HG03469 (cell line): ENCODE results near the gene CCDC154.
"Not testable (repeated sequence)": the region's sequence is repeated elsewhere in the genome, so short reads cannot be mapped to it uniquely, and the experiment has no call there.

Source experiments
- ATAC-seq: cut with Tn5 transposase; IDR thresholded peaks from one replicate; pipeline ENCODE4 v1.9.1; 2021; ENCODE audit warnings: mild to moderate bottlenecking, moderate library complexity, moderate number of reproducible peaks; ENCODE audit not compliant: unreplicated experiment

The CCDC154 gene

DNA sequence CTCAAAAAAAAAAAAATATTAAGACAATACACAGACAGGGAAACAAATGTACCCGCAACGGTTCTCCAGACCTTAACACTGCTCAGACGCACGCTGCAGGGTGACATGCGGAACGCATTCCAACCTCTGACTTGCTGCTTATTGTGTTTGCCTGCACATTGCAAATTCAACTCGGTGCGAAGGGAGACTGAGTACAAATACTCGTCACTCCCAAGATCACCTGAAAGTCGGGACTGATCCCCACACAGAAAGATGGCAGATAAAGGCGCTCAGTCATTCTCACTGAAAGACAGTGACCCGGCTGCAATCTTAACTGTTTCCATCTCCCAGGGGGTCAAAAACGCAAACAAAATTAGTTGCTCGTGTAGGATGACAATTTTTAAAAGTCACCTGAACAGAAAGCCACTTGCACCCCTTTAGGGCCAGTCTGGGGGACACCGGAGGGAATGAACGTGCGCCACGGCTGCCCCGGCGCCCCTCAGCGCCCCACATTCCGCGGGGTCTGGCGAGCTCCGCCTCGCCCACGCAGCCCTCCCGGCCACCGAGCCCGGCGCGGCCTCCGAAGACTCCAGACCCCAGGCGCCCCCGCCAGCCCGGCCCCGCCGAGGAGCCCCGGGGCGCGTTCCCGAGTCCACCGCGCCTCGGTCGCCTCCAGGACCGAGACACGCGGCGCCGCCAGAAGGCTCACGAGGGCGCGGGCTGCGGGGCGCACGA lies 29.9 kb upstream of the CCDC154 start:
- ATAC-seq = no peak

DNA sequence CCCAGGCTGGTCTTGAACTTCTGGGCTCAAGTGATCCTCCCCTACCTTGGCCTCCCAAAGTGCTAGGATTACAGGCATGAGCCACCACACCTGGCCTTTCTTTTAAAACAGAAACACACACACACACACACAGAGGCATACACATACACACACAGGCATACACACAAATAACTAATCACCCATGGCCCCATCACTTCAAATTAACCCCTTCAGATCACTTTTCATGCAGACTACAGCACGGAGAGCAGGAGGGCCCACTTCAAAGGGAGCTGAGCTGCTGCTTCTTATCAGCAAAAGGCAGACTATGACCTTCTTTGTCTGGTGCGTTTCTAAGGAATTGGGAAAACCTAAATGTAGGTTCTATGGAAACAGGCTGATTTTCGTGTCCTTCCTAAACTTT lies 28.6 kb upstream of the CCDC154 start:
- ATAC-seq = no peak

DNA sequence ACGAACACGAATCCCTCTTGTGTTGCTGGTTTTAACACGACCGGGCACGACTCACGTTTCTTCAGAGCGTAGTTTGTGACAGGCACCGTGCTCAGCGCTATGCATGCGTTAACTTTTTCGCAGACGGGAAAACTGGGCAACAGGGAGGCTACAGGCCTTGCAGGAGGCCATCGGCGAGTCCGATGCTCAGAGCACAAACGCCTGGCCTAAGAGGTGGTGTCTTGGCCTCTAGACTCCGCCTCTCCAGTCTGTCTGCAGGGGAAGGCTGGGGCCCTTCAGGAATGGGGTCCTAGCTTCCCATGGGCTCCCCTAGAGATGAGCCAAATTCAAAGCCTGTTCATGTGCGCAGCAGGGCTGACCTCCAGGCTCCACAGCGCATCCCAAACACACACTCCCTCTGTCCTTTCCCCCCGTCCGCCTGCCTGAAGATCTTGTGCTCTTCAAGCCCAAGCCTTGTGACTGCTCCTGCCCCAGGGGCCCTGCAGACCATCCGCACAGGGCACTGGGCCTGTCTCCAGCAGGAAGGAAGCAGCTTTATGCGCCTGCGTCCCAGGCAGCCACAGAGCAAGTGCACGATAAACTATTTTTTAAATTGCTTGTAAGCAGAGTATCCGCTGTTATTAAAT lies 27.3 kb upstream of the CCDC154 start:
- no peak for ATAC-seq

DNA sequence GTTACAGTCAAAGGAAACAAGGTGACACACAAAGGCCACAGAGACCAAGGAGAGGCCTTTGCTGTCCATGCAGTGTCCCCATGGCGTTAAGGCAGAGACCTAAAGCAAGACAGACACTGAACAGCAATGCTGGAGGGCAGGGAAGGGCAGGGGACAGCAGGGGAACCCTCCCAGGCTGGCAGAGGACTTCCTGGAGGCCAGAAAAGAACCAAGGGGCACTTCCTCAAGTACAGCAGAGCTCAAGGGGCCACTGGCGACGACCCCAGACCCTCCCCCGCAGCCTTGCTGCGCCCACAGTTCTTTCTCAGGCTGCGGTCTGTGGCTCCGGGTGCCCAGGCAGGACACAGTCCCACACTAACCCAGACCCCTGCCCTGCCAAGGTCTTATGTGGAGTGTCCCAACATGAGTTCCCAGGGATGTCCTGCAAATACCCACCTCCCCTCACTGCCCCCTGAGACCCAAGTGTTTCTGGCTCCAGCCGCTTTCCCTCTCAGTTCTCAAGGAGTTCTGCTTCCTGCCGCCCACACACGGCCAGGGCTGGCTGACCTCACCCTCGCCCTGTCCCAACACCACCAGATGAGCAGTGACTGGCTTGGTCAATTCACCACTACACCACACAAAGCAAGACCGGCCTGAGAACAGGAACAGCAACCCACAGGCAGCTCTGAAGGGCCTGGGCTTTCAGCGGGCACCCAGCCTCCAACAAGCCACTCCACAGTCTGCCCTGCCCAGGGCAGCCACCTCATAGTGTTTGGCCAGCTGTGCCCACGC lies 26.3 kb upstream of the CCDC154 start:
- no peak for ATAC-seq

DNA sequence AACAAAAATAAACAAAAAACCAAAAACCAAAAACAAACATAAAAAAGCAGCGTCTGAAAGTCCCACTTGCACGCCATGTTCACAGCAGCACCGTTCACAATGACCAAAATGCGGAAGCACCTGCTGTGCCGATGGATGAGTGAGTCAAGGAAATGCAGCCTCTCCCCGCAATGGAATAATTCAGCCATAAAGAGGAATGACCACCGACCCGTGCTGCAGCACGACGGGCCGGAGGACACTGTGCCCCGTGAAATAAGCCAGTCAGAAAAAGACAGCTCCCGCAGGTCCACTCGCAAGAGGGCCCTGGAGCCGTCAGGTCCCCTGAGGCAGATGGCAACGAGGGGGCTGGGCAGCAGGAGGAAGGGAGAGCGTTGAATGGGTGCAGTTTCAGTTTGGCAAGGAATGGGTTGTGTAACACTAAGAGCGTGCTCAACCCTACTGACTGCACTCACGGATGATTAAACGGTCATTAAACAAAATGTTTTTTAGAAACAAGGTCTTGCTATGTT lies 25.4 kb upstream of the CCDC154 start:
- ATAC-seq = no peak

DNA sequence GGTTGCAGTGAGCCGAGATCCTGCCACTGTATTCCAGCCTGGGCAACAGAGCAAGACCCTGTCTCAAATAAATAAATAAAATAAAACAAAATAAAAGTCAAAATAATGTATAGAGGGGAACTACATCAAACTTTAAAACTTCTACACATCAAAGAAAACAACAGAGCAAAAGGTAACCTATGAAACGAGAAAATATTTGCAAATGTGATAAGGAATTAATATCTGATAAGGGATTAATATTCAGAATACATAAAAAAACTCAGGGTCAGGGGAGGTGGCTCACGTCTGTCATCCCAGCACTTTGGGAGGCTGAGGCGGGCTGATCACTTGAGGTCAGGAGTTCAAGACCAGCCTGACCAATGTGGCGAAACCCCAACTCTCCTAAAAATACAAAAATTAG lies 24.8 kb upstream of the CCDC154 start:
- ATAC-seq = not testable (repeated sequence)

DNA sequence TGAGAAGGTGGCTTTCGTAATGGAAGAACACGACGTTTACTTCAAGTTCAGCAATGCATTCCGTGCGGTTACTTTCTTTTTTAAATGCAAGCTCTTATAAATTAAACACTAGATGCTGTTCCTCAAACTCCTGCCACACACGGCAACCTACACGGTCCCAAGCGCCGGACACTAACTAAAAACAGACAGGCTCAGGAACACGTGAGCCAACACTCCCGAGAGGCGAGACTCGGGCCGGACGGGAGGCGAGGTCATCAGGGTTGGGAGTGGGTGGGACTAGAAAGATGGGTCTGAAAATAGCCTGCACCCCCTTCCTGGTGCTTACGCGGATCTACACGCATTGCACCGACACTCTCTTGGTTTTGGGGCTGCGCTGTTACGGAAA lies 24.1 kb upstream of the CCDC154 start:
- ATAC-seq = no peak

DNA sequence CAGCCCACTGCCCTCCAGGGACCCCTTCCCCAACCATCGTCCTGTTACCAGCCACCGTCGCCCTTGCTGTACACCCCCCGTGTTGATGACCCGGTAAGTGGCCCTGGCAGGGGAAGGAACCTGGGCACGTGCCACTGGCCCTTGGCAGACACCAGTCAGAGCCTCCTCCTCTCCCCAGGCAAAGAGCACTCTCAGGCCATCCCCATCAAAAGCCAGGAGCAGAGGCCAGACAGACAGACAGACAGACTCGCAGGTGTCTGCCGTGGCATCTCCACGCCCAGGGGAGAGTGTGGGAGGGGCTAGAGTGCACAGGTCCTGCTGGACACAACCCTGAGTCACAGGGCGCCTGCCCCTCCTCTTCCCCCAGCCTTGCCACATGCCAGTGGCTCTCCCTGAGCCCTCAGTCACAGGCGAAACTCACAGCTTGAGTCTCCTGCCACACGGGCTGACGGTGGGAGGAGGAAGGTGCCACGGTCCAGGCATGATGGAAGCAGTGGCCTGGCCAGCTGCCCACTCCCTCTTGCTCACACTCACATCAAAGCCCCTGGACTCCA lies 22.7 kb upstream of the CCDC154 start:
- no peak for ATAC-seq

DNA sequence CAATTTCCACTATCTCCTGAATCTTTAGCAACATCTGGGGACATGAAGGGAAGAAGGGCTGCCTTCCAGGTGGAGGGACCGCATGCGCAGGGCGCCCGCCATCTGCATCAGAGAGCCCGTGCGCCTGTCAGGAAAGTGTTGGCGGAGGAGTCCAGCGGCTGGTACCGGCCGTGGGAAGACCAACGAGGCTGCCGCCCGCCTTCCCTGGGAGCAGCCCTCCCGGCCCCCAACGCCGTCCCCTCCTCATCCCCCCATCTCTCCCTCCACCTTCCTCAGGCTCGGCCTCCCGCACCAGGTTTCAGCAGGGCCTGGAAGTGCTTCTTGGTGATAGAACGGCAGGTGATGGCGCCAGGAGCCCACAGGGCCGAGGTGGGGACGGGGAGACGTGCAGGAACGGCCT lies 21.7 kb upstream of the CCDC154 start:
- ATAC-seq = no peak

DNA sequence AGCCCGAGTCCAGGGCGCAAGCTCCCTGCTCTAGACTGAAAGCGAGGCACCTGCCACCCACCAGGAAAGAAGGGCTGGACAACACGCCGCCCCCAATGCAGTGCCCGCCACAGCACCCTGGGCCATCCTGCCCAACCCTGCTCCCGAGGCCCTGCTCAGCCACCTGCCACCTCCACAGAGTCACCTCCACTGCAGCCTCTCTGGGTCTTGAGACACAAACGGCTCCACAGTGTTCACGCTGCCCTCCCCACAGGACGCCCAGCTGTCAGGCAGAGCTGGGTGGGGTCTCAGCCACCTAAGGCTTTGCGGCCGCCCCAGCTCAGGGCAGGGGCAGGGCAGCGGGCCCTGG lies 21.2 kb upstream of the CCDC154 start:
- no peak for ATAC-seq

DNA sequence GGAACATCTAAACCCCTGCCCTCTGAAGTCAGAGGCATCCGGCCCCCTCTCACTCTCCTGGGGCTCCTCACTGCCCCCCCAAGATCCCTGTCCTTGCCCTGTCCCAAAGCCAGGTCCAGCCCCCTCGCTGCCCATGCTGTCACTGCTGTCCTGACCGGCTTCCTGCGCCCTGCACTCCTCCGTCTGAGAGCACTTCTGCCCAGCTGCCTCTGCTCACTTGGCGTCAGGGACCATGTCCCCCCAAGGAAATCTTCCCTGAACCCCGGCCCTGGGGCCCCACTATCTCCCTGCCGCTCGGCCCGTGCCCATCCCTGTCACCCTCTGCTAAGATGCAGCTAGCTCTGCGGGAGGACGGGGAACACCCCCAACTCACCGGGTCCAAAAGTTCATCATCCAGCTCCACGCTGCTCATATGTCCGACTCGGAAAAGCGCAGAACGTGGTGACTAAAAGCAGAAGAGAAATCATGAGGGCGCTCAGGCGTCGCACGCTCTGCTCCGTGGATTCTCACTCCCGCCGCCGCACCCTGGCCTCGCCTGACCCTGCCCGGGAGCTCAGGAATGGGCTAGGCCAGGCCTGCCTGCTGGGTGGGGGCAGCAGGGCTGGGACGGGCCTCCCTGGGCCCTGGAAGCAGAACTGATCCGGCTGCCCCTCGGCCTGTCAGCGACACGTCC lies 20.7 kb upstream of the CCDC154 start:
- no peak for ATAC-seq

DNA sequence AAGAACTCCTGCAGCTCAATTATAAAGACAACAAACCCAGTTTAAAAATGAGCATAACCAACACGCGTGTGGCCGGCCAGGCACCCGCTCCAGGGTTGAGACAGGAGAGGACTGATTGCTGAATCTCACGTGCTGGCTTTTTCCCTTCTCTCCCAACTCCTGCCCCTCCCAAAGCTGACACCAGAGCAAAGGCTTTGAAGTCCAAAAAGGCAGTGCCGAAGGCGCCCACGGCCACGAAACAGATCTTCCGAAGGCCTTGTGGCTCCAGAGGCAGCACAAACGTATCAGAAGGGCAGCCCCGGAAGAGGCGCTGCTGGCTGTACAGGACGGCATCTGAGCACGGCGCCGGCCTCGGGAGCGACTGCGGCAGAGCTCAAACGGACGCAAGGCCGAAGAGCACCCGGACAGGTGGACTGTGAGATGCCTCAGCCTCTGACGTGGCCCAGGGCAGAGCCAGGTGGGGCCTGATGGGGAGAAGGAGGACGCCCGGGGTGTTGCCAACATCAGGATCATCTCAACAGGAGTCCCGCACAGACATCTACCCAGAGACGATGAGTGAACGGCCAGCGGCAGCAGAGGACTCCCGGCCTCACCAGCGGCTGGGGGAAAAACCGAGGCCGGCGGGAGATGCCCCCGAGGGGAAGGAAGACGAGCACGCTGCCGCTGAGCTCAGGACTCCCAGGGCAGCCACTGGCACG lies 20.0 kb upstream of the CCDC154 start:
- no peak for ATAC-seq

DNA sequence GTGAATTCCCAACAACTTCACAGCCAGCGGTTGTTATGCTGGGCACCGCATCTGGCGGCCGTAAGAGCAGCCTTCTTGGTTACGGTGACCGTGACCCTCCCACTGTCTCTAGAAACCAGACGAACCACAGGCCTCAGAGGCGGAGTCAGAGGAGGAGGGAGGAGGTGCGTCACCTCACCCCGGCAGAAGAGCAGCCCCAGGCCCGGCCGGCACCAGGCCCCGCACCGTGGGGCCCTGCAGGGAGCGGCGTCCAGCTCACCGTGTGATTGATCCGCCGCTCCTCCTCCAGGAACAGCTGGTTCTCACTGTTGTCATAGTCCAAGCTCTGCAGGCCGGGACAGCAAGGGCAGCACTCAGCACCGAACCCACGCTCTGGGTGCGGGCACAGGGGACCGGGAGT lies 16.8 kb upstream of the CCDC154 start:
- no peak for ATAC-seq

DNA sequence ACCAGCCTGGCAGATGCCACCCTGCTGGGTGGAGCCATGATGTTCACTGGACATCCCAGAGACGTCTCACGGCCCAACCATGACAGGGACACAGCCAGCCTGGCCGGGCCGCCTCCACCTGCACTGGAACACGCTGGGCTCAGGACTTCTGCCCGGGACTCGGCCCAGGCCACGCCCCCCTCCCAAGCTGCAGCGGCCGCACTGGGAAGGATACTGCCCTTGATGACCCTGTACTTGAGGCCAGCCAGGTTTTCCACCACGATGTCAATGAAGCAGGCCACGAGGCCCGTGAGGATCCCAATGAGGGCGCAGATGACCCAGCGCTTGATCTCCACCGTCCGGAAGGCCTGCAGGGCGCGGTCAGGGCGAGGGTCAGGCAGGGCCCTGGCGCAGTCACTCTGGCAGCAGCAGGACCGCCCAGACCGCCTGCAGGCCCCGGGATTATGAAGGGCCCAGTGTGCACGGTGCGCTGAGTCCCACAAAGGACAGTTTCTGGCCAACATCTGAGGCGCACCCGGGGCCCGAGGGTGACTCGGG lies 16.3 kb upstream of the CCDC154 start:
- ATAC-seq = no peak

DNA sequence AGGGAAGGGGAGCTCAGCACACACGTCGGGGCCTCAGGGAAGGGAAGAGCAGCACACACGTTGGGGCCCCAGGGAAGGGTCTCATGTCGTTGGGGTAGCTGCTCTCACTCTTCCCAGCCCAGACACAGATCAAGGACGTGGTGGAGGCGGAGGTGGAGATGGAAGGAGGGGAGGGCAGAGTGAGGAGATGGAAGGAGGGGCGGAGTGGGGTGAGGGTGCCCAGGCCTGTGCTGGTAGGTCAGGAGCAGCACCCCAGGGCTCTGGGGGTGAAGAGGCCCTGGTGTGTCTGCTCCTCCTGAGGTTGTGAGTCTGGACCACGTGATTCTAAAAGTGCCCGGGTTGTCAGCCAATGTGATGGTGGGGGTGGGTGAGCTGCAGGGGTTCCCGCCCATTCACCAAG lies 15.6 kb upstream of the CCDC154 start:
- no peak for ATAC-seq

DNA sequence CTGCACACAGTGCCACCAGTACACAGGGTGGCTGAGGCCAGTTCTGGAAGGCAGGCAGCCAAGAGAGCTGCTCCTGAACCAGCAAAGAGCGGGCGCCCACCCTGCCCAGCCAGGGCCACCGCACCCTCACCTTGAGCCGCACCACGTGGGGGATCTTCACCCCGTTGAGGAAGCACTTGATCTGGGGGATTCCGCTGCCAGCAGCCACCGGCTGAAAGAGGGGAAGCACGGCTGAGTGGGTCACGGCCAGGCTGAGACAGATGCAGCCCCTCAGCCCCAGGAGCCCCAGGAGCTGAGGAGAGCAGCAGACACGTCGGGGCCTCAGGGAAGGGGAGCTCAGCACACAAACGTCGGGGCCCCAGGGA lies 14.6 kb upstream of the CCDC154 start:
- no peak for ATAC-seq

DNA sequence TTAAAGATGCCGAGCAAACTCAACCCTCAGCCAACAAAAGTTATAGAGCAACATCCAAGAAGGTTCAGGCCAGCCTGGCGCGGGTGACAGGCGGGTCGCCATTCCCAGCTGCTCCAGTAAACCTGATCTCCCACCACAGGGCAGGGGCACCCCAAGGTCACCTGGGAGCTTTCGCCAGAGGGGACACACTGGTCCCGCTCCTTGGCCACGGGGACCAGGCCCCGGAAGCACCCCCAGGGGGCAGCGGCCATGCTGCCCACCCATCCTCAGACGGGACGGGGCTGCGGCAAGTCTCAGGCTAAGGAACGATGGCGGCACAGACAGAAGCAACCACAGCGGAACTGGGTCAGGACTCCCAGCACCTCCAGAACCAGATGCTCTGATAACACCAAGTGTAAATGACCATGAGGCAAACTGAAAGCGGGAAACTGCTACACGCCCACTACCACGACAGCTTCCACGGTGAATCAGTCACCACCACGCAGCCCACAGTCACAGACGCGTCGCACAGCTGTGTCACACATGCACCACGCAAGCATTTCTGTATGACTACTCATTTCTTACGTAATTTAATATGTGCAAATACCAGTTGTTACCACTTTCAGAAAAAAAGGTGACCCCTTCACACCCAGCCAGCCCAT lies 14.1 kb upstream of the CCDC154 start:
- no peak for ATAC-seq

DNA sequence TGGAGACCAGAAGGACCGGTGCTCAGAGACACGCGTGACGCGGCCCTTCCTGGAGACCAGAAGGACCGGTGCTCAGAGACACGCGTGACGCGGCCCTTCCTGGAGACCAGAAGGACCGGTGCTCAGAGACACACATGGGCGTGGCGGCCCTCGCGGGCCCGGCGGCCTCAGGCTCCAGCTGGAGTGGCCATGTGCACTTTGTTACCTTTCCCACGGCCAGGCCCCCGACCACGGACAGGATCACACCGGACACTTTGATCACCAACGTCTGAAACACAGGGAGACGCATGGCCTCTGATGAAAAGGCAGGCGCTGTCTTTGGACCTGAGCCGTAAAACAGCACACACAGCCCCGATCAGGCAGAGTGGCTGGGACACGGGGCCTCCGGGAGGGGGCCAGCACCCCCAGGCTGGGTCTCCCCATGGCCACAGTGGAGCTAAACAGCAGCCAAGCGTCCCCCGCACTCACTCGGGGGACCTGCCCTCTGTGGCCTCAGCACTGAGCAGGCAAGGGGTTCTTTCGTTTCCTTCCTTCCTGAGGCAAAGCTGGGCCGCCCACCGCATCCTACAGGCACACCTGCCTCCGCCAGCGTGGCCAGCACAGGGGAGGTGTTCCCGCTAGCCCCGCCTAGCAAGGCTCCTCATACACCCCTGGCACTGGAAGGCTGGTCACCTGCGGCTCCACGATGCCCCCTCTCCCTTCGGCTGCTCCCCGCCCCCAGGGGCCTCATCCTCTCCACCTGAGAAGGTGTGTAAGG lies 13.3 kb upstream of the CCDC154 start:
- ATAC-seq = no peak

DNA sequence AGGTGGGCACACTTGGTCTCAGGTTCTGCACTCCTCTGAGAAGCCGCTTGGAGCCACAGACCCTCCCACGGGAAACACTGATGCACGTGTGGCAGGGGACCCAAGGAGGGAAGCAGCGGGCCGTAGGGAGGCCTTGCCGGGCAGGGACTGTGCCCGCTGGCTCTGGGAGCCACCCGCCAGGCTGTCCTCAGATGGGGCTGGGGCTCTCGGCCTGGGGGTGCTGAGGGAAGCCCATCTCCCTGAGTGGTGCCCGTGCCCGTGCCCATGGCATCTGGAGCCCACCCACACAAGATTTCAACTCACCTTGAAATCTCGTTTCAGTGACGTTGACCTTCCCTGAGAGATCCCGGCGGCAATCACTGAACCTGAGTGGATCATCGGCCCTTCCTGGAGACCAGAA lies 12.6 kb upstream of the CCDC154 start:
- ATAC-seq = no peak
